Esophagus (tissue), 2 donors: Measurements from ENCODE around the gene KCNG3. TPM values are rescaled to one million over a fixed set of nuclear protein-coding genes. Genes with fewer than 3 reads are reported as not detected.
"Not testable (repeated sequence)": the region's sequence is repeated elsewhere in the genome, so short reads cannot be mapped to it uniquely, and the experiment has no call there.

Experiments
- H3K27ac ChIP-seq, 2 donors: one replicate each; pipeline ENCODE4 v1.5.1; 2013; ENCODE audit warnings: low read depth in 2 of 2, mild to moderate bottlenecking in 2 of 2, inconsistent platforms in 1 of 2, low read length in 1 of 2, moderate library complexity in 1 of 2
- H3K27me3 ChIP-seq, 2 donors: one replicate each; pipeline ENCODE4 v1.6.1; 2013; ENCODE audit warnings: low read length in 2 of 2, control low read depth in 1 of 2, mild to moderate bottlenecking in 1 of 2; ENCODE audit not compliant: insufficient read depth in 2 of 2, control insufficient read depth in 1 of 2
- H3K36me3 ChIP-seq, 2 donors: one replicate each; pipeline ENCODE4 v1.6.1; 2013; ENCODE audit warnings: low read length in 1 of 2; ENCODE audit not compliant: control insufficient read depth in 2 of 2, insufficient read depth in 2 of 2
- H3K4me1 ChIP-seq, 2 donors: one replicate each; pipeline ENCODE4 v1.6.1; 2013; ENCODE audit warnings: low read length in 1 of 2; ENCODE audit not compliant: control insufficient read depth in 2 of 2, insufficient read depth in 2 of 2
- H3K4me3 ChIP-seq, 2 donors: one replicate each; pipeline ENCODE4 v1.5.1; 2013; ENCODE audit warnings: low read length in 2 of 2, mild to moderate bottlenecking in 2 of 2, low read depth in 1 of 2, moderate library complexity in 1 of 2
- H3K9me3 ChIP-seq, 2 donors: one replicate each; pipeline ENCODE4 v1.6.1; 2013; ENCODE audit warnings: mild to moderate bottlenecking in 2 of 2, low read depth in 1 of 2, low read length in 1 of 2, moderate library complexity in 1 of 2; ENCODE audit not compliant: control insufficient read depth in 2 of 2, insufficient read depth in 1 of 2
- WGBS, 2 donors: extraction: QIAGEN DNeasy Blood & Tissue Kit; methylation state at CpG; one replicate each; pipeline ENCODE4 v1.1.7; 2013; 5-methylcytosine and 5-hydroxymethylcytosine counted together
- polyA plus RNA-seq, 2 donors: library from polyadenylated mRNA; stranded (reverse); fragments of 200-250 nt; gene quantifications; one replicate each; pipeline ENCODE4 v1.2.3, GENCODE V29; 2013
- donor health status: healthy with polysubstance abuse.
- donor health status: Bipolar disorder and iron deficiency.

KCNG3 gene
- polyA plus RNA-seq, 2 donors: 0.02 to 0.04 TPM

GRCh38 chr2:42410742-42411514, 82.9 kb downstream of the KCNG3 start:
- Histone ChIP-seq H3K9me3 (no peaks in the 10 kb centered on the region), H3K27me3 (no peaks in the 10 kb centered on the region), H3K4me1 (no peaks in the 10 kb centered on the region), H3K27ac (no peak overlapping the region), H3K36me3 (no peaks in the 10 kb centered on the region), H3K4me3 (no peak overlapping the region)
- 73 to 86% methylated on average over 3 of the region's 3 CpGs for WGBS, 2 donors

GRCh38 chr2:42408009-42408408, 85.8 kb downstream of the KCNG3 start:
- no peaks in the 10 kb centered on the region for H3K27me3 ChIP-seq
- H3K4me3 ChIP-seq: no peak overlapping the region
- 96 to 97% methylated on average over 8 of the region's 8 CpGs for WGBS, 2 donors
- no peaks in the 10 kb centered on the region for H3K4me1 ChIP-seq
- no peak overlapping the region for H3K27ac ChIP-seq
- no peaks in the 10 kb centered on the region for H3K9me3 ChIP-seq
- H3K36me3 ChIP-seq: no peaks in the 10 kb centered on the region

DNA sequence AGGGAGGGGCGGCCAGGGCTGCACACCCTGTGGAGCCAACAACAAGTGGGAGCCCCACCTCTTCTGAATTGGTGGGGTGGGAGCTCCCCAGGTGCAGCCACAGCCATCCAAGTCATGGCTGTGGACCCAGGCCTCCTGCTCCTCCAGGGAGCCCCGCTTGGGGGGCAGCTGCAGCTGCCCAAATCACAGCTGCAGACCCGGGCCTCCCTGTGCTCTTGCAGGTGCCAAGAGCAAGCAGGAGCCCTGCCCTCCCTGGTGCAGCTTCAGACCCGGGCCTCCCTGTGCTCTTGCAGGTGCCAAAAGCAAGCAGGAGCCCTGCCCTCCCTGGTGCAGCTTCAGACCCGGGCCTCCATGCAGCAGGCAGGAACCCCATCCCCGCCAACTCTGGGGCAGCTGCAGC, 86.3 kb downstream of the KCNG3 start:
- WGBS, 2 donors: 78 to 85% methylated on average over 6 of the region's 6 CpGs
- H3K27ac ChIP-seq: no peak overlapping the region

GRCh38 chr2:42404676-42405075, 89.1 kb downstream of the KCNG3 start:
- H3K9me3 ChIP-seq: peaks cover 0 to 3% of the 10 kb centered on the region in 2 donors
- no peaks in the 10 kb centered on the region for H3K36me3 ChIP-seq
- H3K4me3 ChIP-seq: no peak overlapping the region
- 78 to 83% methylated on average over 4 of the region's 4 CpGs for WGBS, 2 donors
- no peak overlapping the region for H3K27ac ChIP-seq
- no peaks in the 10 kb centered on the region for H3K4me1 ChIP-seq
- no peaks in the 10 kb centered on the region for H3K27me3 ChIP-seq

More for the DNA sequence above, 86.3 kb downstream of the KCNG3 start:
- H3K27me3 ChIP-seq: no peaks in the 10 kb centered on the region
- H3K4me1 ChIP-seq: no peaks in the 10 kb centered on the region
- no peaks in the 10 kb centered on the region for H3K36me3 ChIP-seq
- no peak overlapping the region for H3K4me3 ChIP-seq
- no peaks in the 10 kb centered on the region for H3K9me3 ChIP-seq

GRCh38 chr2:42401773-42402172, 92.0 kb downstream of the KCNG3 start:
- no peaks in the 10 kb centered on the region for H3K27me3 ChIP-seq
- no peak overlapping the region for H3K27ac ChIP-seq
- H3K36me3 ChIP-seq: no peaks in the 10 kb centered on the region
- WGBS, 2 donors: 94 to 96% methylated on average over 6 of the region's 6 CpGs
- H3K4me1 ChIP-seq: no peaks in the 10 kb centered on the region
- no peak overlapping the region for H3K4me3 ChIP-seq
- H3K9me3 ChIP-seq: peaks cover 0 to 3% of the 10 kb centered on the region in 2 donors

DNA sequence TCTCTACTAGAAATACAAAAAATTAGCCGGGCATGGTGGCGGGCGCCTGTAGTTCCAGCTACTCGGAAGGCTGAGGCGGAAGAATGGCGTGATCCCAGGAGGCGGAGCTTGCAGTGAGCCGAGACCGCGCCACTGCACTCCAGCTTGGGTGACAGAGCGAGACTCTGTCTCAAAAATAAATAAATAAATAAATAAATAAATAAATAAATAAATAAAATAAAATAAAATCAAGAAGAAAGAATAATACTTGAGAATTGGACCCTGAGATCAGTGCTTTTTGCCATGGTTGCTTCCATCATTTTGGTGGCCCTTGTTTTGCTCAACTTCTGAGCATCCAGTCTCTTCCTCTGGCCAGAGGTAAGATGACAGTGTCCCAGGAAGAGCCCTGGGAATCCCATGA, 95.7 kb downstream of the KCNG3 start:
- 95 to 96% methylated on average over 11 of the region's 11 CpGs for WGBS, 2 donors

DNA sequence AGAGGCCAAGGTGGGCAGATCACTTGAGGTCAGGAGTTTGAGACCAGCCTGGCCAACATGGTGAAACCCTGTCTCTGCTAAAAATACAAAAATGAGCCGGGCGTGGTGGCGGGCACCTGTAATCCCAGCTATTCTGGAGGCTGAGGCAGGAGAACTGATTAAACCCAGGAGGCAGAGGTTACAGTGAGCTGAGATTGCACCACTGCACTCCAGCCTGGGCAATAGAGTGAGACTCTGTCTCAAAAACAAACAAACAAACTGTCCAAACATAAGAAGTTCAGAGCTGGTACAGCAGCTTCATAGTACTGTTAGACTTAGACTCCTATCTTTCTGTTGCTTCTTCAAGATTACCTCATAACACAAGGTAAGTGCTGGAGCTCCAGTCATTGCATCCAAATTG, 100.5 kb downstream of the KCNG3 start:
- H3K27ac ChIP-seq, H3K4me3 ChIP-seq, H3K9me3 ChIP-seq, H3K4me1 ChIP-seq, H3K27me3 ChIP-seq, H3K36me3 ChIP-seq: not testable (repeated sequence)
- 97 to 98% methylated on average over 3 of the region's 3 CpGs for WGBS, 2 donors

More for the DNA sequence above, 95.7 kb downstream of the KCNG3 start:
- not testable (repeated sequence) for H3K4me1 ChIP-seq, H3K27me3 ChIP-seq, H3K27ac ChIP-seq, H3K36me3 ChIP-seq, H3K4me3 ChIP-seq, H3K9me3 ChIP-seq

- WGBS, 2 donors: 92% methylated on average over 1 of the region's 1 CpG
- H3K36me3 ChIP-seq: no peaks in the 10 kb centered on the region
- H3K9me3 ChIP-seq: no peaks in the 10 kb centered on the region
- no peaks in the 10 kb centered on the region for H3K27me3 ChIP-seq
- no peaks in the 10 kb centered on the region for H3K4me1 ChIP-seq
- no peak overlapping the region for H3K4me3 ChIP-seq
- H3K27ac ChIP-seq: no peak overlapping the region
Observed at GRCh38 chr2:42392191-42392590, 101.6 kb downstream of the KCNG3 start.
